GM12878 (cell line): ENCODE results near the gene PSMB10. TPM values are rescaled to one million over a fixed set of nuclear protein-coding genes. Genes with fewer than 3 reads are reported as not detected.

Experiments
- ATAC-seq: fragments of 200-7000 bp; cut with Tn5 transposase; 3 replicates; pipeline ENCODE4 v1.9.1; 2020; ENCODE audit warnings: mild to moderate bottlenecking, moderate library complexity
- BruUV-seq: library from RNA; stranded (reverse); fragments of 400-500 nt; replicated peaks from 2 replicates; lab custom pipeline; 2021; lab: Mats Ljungman, UMichigan
- CTCF ChIA-PET: fragments of 300-600 bp; sonication (Branson Sonifier 250); formaldehyde crosslinking; extraction: SDS; loops from one replicate; lab custom pipeline; 2021; ENCODE audit warnings: inconsistent platforms; lab: Yijun Ruan, JAX
- POLR2A ChIA-PET: fragments of 350-600 bp; formaldehyde crosslinking; extraction: SDS; loops from one replicate; lab custom pipeline; 2021; ENCODE audit warnings: inconsistent platforms; lab: Charles Lee
- RAD21 ChIA-PET: fragments of 300-600 bp; sonication (Branson Sonifier 250); formaldehyde crosslinking; loops from one replicate; lab custom pipeline; 2023; ENCODE audit warnings: antibody characterized with exemption; ENCODE audit not compliant: unreplicated experiment; lab: Charles Lee
- SMC1A ChIA-PET: fragments of 300-600 bp; sonication (Branson Sonifier 250); formaldehyde crosslinking; loops from one replicate; lab custom pipeline; 2023; ENCODE audit not compliant: unreplicated experiment, uncharacterized antibody; lab: Charles Lee
- DNase-seq: peaks from one replicate; pipeline ENCODE4 v3.0.0-alpha.2; 2011; ENCODE audit warnings: low read depth, low spot score
- FAIRE-seq: peaks from 3 replicates; lab custom pipeline; 2011; peaks lifted over from hg19 to GRCh38; lab: Jason Lieb, UNC
- H2AFZ ChIP-seq: 2 replicates; pipeline ENCODE4 v1.6.0; 2011; ENCODE audit warnings: low read depth, low read length, control low read depth; ENCODE audit not compliant: control insufficient read depth
- H3K27ac ChIP-seq: 2 replicates; pipeline ENCODE4 v1.5.1; 2011; ENCODE audit warnings: control low read depth; ENCODE audit not compliant: control insufficient read depth, insufficient read depth
- H3K27me3 ChIP-seq, 2 experiments: replicated peaks in 1 of 2; 2 replicates each; pipeline versions ENCODE4 v1.6.0 to v1.6.1; 2011; ENCODE audit warnings: low read length in 1 of 2; ENCODE audit not compliant: control insufficient read depth in 2 of 2, insufficient read depth in 2 of 2
- H3K36me3 ChIP-seq, 2 experiments: 2 replicates each; pipeline ENCODE4 v1.5.1; 2011; ENCODE audit warnings: low read length in 1 of 2; ENCODE audit not compliant: control insufficient read depth in 2 of 2, insufficient read depth in 2 of 2
- H3K4me1 ChIP-seq: 2 replicates; pipeline ENCODE4 v1.6.1; 2011; ENCODE audit warnings: mild to moderate bottlenecking, low read length, moderate library complexity, mixed read lengths; ENCODE audit not compliant: control insufficient read depth, insufficient read depth
- H3K4me2 ChIP-seq: 2 replicates; pipeline ENCODE4 v1.6.0; 2011; ENCODE audit warnings: control low read depth; ENCODE audit not compliant: control insufficient read depth, insufficient read depth
- H3K4me3 ChIP-seq: fragments of 200-600 bp; sonication (generic); 2 replicates; pipeline ENCODE4 v1.5.1; 2016
- H3K79me2 ChIP-seq: 2 replicates; pipeline ENCODE4 v1.6.0; 2011; ENCODE audit warnings: low read length; ENCODE audit not compliant: control insufficient read depth, insufficient read depth
- H3K9ac ChIP-seq: 2 replicates; pipeline ENCODE4 v1.8.0; 2011; ENCODE audit warnings: low read length, control low read depth, mixed read lengths; ENCODE audit not compliant: control insufficient read depth, insufficient read depth
- H3K9me3 ChIP-seq: replicated peaks from 3 replicates; pipeline ENCODE4 v1.5.1; 2011; ENCODE audit warnings: mild to moderate bottlenecking, low read length; ENCODE audit not compliant: control insufficient read depth, insufficient read depth
- H4K20me1 ChIP-seq: 2 replicates; pipeline ENCODE4 v1.6.0; 2011; ENCODE audit not compliant: control insufficient read depth, insufficient read depth
- ATF7 ChIP-seq: fragments of 450-650 bp; IDR thresholded peaks from 2 replicates; pipeline ENCODE4 v1.6.1; 2016; ENCODE audit warnings: low read depth, mild to moderate bottlenecking
- CBX3 ChIP-seq: fragments of 200-600 bp; sonication (generic); IDR thresholded peaks from 2 replicates; pipeline ENCODE4 v1.6.1; 2016; ENCODE audit warnings: low read depth, borderline replicate concordance
- CHD4 ChIP-seq: fragments of 200-600 bp; sonication (generic); IDR thresholded peaks from 2 replicates; pipeline ENCODE4 v1.6.1; 2016; ENCODE audit warnings: mild to moderate bottlenecking
- CUX1 ChIP-seq: IDR thresholded peaks from 2 replicates; pipeline ENCODE4 v1.6.1; 2012; ENCODE audit warnings: improper control_type of control experiment, low read depth, low read length; ENCODE audit not compliant: insufficient replicate concordance
- E2F4 ChIP-seq: IDR thresholded peaks from 2 replicates; pipeline ENCODE4 v1.6.1; 2012; ENCODE audit warnings: low read depth, low read length, improper control_type of control experiment
- GABPA ChIP-seq: IDR thresholded peaks from 2 replicates; pipeline ENCODE4 v1.6.1; 2014; ENCODE audit warnings: antibody characterized with exemption, low read depth, mild to moderate bottlenecking, inconsistent platforms
- IKZF2 ChIP-seq, 2 experiments: fragments of 450-650 bp; IDR thresholded peaks; 2 replicates each; pipeline ENCODE4 v1.6.1; 2017; ENCODE audit warnings: mild to moderate bottlenecking in 2 of 2, moderate library complexity in 2 of 2
- NR2F1 ChIP-seq: fragments of 450-650 bp; conservative IDR thresholded peaks from 2 replicates; pipeline ENCODE4 v1.6.1; 2017; ENCODE audit warnings: mild to moderate bottlenecking
- PAX8 ChIP-seq: fragments of 450-650 bp; IDR thresholded peaks from 2 replicates; pipeline ENCODE4 v1.6.1; 2017; ENCODE audit warnings: mild to moderate bottlenecking, moderate library complexity
- SRF ChIP-seq, 2 experiments: IDR thresholded peaks; 2 replicates each; pipeline ENCODE4 v1.6.1; 2011; ENCODE audit warnings: low read depth in 2 of 2, low read length in 2 of 2, mild to moderate bottlenecking in 1 of 2, moderate library complexity in 1 of 2
- STAT3 ChIP-seq: IDR thresholded peaks from 2 replicates; pipeline ENCODE4 v1.6.1; 2011; ENCODE audit warnings: low read depth, low read length, improper control_type of control experiment
- TARDBP ChIP-seq: IDR thresholded peaks from 2 replicates; pipeline ENCODE4 v1.6.1; 2016; ENCODE audit warnings: borderline replicate concordance
- WRNIP1 ChIP-seq: IDR thresholded peaks from 2 replicates; pipeline ENCODE4 v1.6.1; 2011; ENCODE audit warnings: low read depth, low read length, improper control_type of control experiment, borderline replicate concordance
- ZNF207 ChIP-seq: fragments of 450-650 bp; IDR thresholded peaks from 2 replicates; pipeline ENCODE4 v1.6.1; 2014; ENCODE audit warnings: antibody characterized with exemption, mild to moderate bottlenecking, borderline replicate concordance
- ZNF24 ChIP-seq: fragments of 450-650 bp; IDR thresholded peaks from 2 replicates; pipeline ENCODE4 v1.6.1; 2017; ENCODE audit warnings: antibody characterized with exemption, mild to moderate bottlenecking
- ZNF622 ChIP-seq: fragments of 450-650 bp; IDR thresholded peaks from 2 replicates; pipeline ENCODE4 v1.6.1; 2017; ENCODE audit warnings: mild to moderate bottlenecking, inconsistent platforms
- WGBS: methylation state at CpG from one replicate; pipeline ENCODE4 v1.1.6; 2016; ENCODE audit warnings: low lambda C conversion rate; ENCODE audit not compliant: insufficient replicate concordance, insufficient coverage; ENCODE audit errors: missing lambda C conversion rate; 5-methylcytosine and 5-hydroxymethylcytosine counted together
- in situ Hi-C: fragments of 300-500 bp; cut with MboI; formaldehyde crosslinking; loops from 9 replicates; pipeline ENCODE4 v1.14.3; 2018; ENCODE audit warnings: mixed read lengths
- intact Hi-C: fragments of 100-400 bp; cut with micrococcal nuclease; formaldehyde crosslinking; loops from one replicate; pipeline ENCODE4 v1.14.2; 2022; ENCODE audit not compliant: unreplicated experiment
- polyA plus RNA-seq, 11 experiments: library from polyadenylated mRNA; depleted of rRNA in 4 of 11; unstranded in 6 of 11; stranded (reverse) in 5 of 11; fragments of >200 nt; fragmentation: Nextera tagmentation in 4 of 11; fragmentation: Illumina TruSeq in 1 of 11; extraction: Ambion mirVana in 4 of 11; extraction: Trizol in 1 of 11; gene quantifications; 1 replicate in 1 of 11; 2 replicates in 10 of 11; pipeline versions ENCODE4 v1.2.1 to v1.2.3, GENCODE V29; 2011 to 2016; ENCODE audit warnings: inconsistent platforms in 2 of 11, missing spikeins in 2 of 11, low read depth in 1 of 11
- total RNA-seq, 4 experiments: library from RNA; depleted of rRNA in 3 of 4; stranded (reverse); fragments of >200 nt in 3 of 4; fragmentation: Illumina TruSeq in 1 of 4; extraction: Trizol in 1 of 4; gene quantifications; 2 replicates each; pipeline versions ENCODE4 v1.2.1 to v1.2.3, GENCODE V29; 2013 to 2021

Gene PSMB10
- total and polyA plus RNA-seq, 10 of the 15 experiments (the other 5 are each of a cell fraction or from before 2014, with no cell fraction given): 24.1 to 308 (median 151) TPM

GRCh38 chr16:67965668-67966548 lies 29.3 kb upstream of the PSMB10 start:
- in situ Hi-C loops: no loop called here
- no peaks in the 10 kb centered on the region for H3K27me3 ChIP-seq
- H3K79me2 ChIP-seq: peaks cover 20% of the 10 kb centered on the region
- FAIRE-seq: no peak
- peak overlapping the region; percentile 89 for H3K9ac ChIP-seq
- no TSS peak for BruUV-seq
- 68% methylated on average over 11 of the region's 11 CpGs for WGBS
- no peaks in the 10 kb centered on the region for H4K20me1 ChIP-seq
- ChIA-PET POLR2A (interaction anchor here (0.6 to 2.8 kb wide), 9 partner anchors 10 to 278 kb away, joined by 3 to 16 read pairs (median 3); partner anchors contain the start of gene PSMB10), SMC1A (interaction anchor here (0.8 to 2.8 kb wide), 9 partner anchors 12 to 149 kb away, joined by 3 to 10 read pairs (median 3); partner anchors contain the start of genes DDX28 and DUS2), CTCF (interaction anchor here (0.6 to 3.7 kb wide), 9 partner anchors 25 to 445 kb away, joined by 3 to 22 read pairs (median 4); no protein-coding TSS in a partner anchor), RAD21 (interaction anchor here (0.8 to 2.4 kb wide), 9 partner anchors 19 to 75 kb away, joined by 3 to 9 read pairs (median 4); partner anchors contain the start of genes DDX28 and DUS2)
- H3K27ac ChIP-seq: peak overlapping the region; percentile 34; the same call in 1 of the 2 replicates
- no peak overlapping the region for H2AFZ ChIP-seq
- H3K4me3 ChIP-seq: peak overlapping the region; percentile 58; the same call in 1 of the 2 replicates
- no peaks in the 10 kb centered on the region for H3K9me3 ChIP-seq
- ATAC-seq: no peak
- intact Hi-C loops: no loop called here
- H3K4me2 ChIP-seq: peak overlapping the region; percentile 76
- H3K4me1 ChIP-seq: peaks cover 21% of the 10 kb centered on the region
- no peak for DNase-seq
- peaks cover 2 to 4% of the 10 kb centered on the region in 2 experiments; a peak in 2 of 4 replicates for H3K36me3 ChIP-seq
- TF ChIP-seq E2F4 (no peak), TARDBP (no peak), ZNF622 (no peak), IKZF2 (IDR thresholded peaks at IDR 0.05) (no peak), CUX1 (no peak), NR2F1 (no peak), PAX8 (no peak), CHD4 (no peak), ATF7 (no peak), ZNF24 (no peak), GABPA (no peak), WRNIP1 (no peak), SRF (IDR thresholded peaks at IDR 0.05; ENCODE audit: low read depth in 2 of 2, low read length in 2 of 2) (no peak), CBX3 (no peak), STAT3 (no peak), ZNF207 (no peak)
